T-helper 9 cell (primary cell): Measurements from ENCODE around the gene IRGQ.
"Not testable (repeated sequence)": the region's sequence is repeated elsewhere in the genome, so short reads cannot be mapped to it uniquely, and the experiment has no call there.

ENCODE experiments used
- DNase-seq: peaks from one replicate; pipeline ENCODE4 v3.0.0-alpha.2; 2020

Gene IRGQ

GRCh38 chr19:43624933-43625332, 29.0 kb upstream of the IRGQ start:
- DNase-seq = peak; percentile 87

GRCh38 chr19:43623889-43624670, 28.1 kb upstream of the IRGQ start:
- no peak for DNase-seq

GRCh38 chr19:43622956-43623355, 27.0 kb upstream of the IRGQ start:
- DNase-seq = no peak

- no peak for DNase-seq
Measured at GRCh38 chr19:43622070-43622469, 26.1 kb upstream of the IRGQ start.

- peak; percentile 74 for DNase-seq
Measured at GRCh38 chr19:43620061-43621001, 24.4 kb upstream of the IRGQ start.

GRCh38 chr19:43619262-43620060, 23.5 kb upstream of the IRGQ start, which contains the start of gene ZNF428:
TSS of gene ZNF428 (minus strand) at chr19:43619629. CDS start at chr19:43614304, 5,325 bp downstream.
- DNase-seq = peak; percentile 77

GRCh38 chr19:43618921-43619261, 23.0 kb upstream of the IRGQ start:
- no peak for DNase-seq

GRCh38 chr19:43616954-43617353, 21.0 kb upstream of the IRGQ start:
- no peak for DNase-seq

GRCh38 chr19:43616306-43616705, 20.4 kb upstream of the IRGQ start:
- DNase-seq = no peak

- DNase-seq = no peak
Measured at GRCh38 chr19:43612374-43612773, 16.4 kb upstream of the IRGQ start.

- DNase-seq = no peak
Measured at GRCh38 chr19:43611788-43612187, 15.9 kb upstream of the IRGQ start, which contains the start of gene SRRM5. TSS of gene SRRM5 (plus strand) at chr19:43612088. CDS start at chr19:43612122, 34 bp downstream.

- no peak for DNase-seq
Measured at GRCh38 chr19:43610493-43610892, 14.6 kb upstream of the IRGQ start.

GRCh38 chr19:43609872-43610271, 13.9 kb upstream of the IRGQ start:
- DNase-seq = no peak

GRCh38 chr19:43607238-43608205, 11.6 kb upstream of the IRGQ start:
- DNase-seq = no peak

- DNase-seq = no peak
Measured at GRCh38 chr19:43606569-43607229, 10.8 kb upstream of the IRGQ start.

- no peak for DNase-seq
Measured at GRCh38 chr19:43605875-43606568, 10.1 kb upstream of the IRGQ start.

GRCh38 chr19:43600326-43600725, 4.4 kb upstream of the IRGQ start:
- DNase-seq = not testable (repeated sequence)

- DNase-seq = no peak
Measured at GRCh38 chr19:43599635-43600295, 3.8 kb upstream of the IRGQ start.

- DNase-seq = no peak
Measured at GRCh38 chr19:43598445-43599240, 2.7 kb upstream of the IRGQ start.
